ENCODE measurements around the gene C6orf136.
"Not testable (repeated sequence)": the region's sequence is repeated elsewhere in the genome, so short reads cannot be mapped to it uniquely, and the experiment has no call there.

C6orf136 gene

GRCh38 chr6:30655743-30656094, 8.8 kb downstream of the C6orf136 start:
- DNase-seq (ENCODE audit: insufficient read length, low spot score) = no peak
- FAIRE-seq = no peak

GRCh38 chr6:30656513-30656912, 9.6 kb downstream of the C6orf136 start:
- FAIRE-seq (no peak), DNase-seq (ENCODE audit: insufficient read length, low spot score) (no peak)

- no peak for FAIRE-seq
- DNase-seq (ENCODE audit: insufficient read length, low spot score) = no peak
Measured at GRCh38 chr6:30657454-30657853, 10.5 kb downstream of the C6orf136 start.

- FAIRE-seq; DNase-seq (ENCODE audit: insufficient read length, low spot score): not testable (repeated sequence)
Measured at GRCh38 chr6:30657922-30658321, 11.0 kb downstream of the C6orf136 start.

- FAIRE-seq = no peak
- DNase-seq (ENCODE audit: insufficient read length, low spot score) = no peak
Measured at GRCh38 chr6:30664994-30665767, 18.2 kb downstream of the C6orf136 start.

GRCh38 chr6:30666300-30666699, 19.4 kb downstream of the C6orf136 start:
- not testable (repeated sequence) for DNase-seq (ENCODE audit: insufficient read length, low spot score); FAIRE-seq

GRCh38 chr6:30670760-30671527, 24.0 kb downstream of the C6orf136 start:
- DNase-seq (ENCODE audit: insufficient read length, low spot score) (no peak), FAIRE-seq (peak; percentile 9)

- FAIRE-seq = peak; percentile 69
Measured at GRCh38 chr6:30672445-30673253, 25.7 kb downstream of the C6orf136 start, which contains the start of gene DHX16. Gene DHX16, minus strand, starts transcription at chr6:30673006. Its CDS starts 165 bp downstream, at chr6:30672841.

GRCh38 chr6:30676660-30677285, 29.8 kb downstream of the C6orf136 start:
- DNase-seq (ENCODE audit: insufficient read length, low spot score) (no peak), FAIRE-seq (no peak)

More at GRCh38 chr6:30672445-30673253, 25.7 kb downstream of the C6orf136 start, which contains the start of gene DHX16:
- DNase-seq (ENCODE audit: insufficient read length, low spot score) = peak; percentile 96

- FAIRE-seq = no peak
- DNase-seq (ENCODE audit: insufficient read length, low spot score) = peak; percentile 71
Measured at GRCh38 chr6:30678964-30679726, 32.2 kb downstream of the C6orf136 start.

- no peak for FAIRE-seq
- no peak for DNase-seq (ENCODE audit: insufficient read length, low spot score)
Measured at GRCh38 chr6:30679765-30680535, 33.0 kb downstream of the C6orf136 start.

GRCh38 chr6:30681766-30682142, 34.8 kb downstream of the C6orf136 start:
- no peak for FAIRE-seq
- DNase-seq (ENCODE audit: insufficient read length, low spot score) = no peak

GRCh38 chr6:30682143-30683117, 35.5 kb downstream of the C6orf136 start:
- FAIRE-seq (no peak), DNase-seq (ENCODE audit: insufficient read length, low spot score) (peak; percentile 73)

GRCh38 chr6:30683183-30683979, 36.4 kb downstream of the C6orf136 start:
- DNase-seq (ENCODE audit: insufficient read length, low spot score) = no peak
- FAIRE-seq = no peak

GRCh38 chr6:30683980-30684338, 37.0 kb downstream of the C6orf136 start:
- DNase-seq (ENCODE audit: insufficient read length, low spot score) (no peak), FAIRE-seq (no peak)

GRCh38 chr6:30684386-30685156, 37.6 kb downstream of the C6orf136 start:
- DNase-seq (ENCODE audit: insufficient read length, low spot score) (no peak), FAIRE-seq (no peak)

All from HTR-8/SVneo (cell line).